Measurements from ENCODE around the gene ZFR2. TPM values are rescaled to one million over a fixed set of nuclear protein-coding genes. Genes with fewer than 3 reads are reported as not detected.

ZFR2 gene
- total RNA-seq, 4 donors from 2014 or later = not detected

DNA sequence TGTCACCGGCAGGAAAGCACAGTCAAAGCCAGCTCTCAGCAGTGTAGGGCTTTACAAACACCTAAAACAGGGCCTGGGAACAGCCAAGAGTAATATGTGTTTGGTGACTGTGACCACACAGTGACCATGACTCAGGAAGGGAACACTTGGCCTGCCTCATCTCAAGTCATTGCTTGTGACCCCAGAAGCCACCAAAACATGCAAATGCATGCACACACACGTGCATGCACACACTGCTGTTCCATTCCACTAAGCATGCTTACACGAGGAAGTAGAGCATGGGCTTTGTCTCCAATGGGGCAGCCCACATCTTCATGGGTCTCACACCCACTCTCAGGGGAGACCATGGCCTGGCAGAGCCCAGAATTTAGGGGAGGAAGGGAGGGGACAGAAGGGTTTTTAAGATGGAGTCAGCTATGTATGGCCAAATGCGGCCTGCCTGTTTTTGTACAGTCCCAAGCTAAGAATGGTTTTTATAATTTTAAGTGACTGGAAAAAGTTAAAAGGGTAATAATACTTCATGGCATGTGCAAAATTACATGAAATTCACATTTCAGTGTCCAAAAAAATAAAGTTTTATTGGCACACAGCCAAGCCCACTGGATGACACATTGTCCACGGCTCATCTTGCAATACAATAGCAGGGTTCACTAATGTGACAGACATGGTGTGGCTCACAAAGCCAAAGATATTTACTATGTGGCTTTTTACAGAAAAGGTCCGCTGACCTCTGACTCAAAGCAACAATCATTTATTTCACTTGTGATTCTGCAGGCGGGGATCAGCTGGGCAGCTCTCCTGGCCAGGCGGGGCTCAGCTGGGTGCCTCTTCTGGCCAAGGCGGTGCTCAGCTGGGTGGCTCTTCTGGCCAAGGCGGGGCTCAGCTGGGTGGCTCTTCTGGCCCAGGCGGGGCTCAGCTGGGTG lies 17.3 kb downstream of the ZFR2 start:
- Histone ChIP-seq H3K36me3 (no peaks in the 10 kb centered on the region), H3K4me3 (no peak overlapping the region), H3K27me3 (peaks cover 0 to 2% of the 10 kb centered on the region in 2 donors), H3K27ac (no peak overlapping the region), H3K4me1 (no peaks in the 10 kb centered on the region), H3K9me3 (peaks cover 0 to 56% (median 6%) of the 10 kb centered on the region in 4 donors)
- DNase-seq (ENCODE audit: low spot score in 2 of 2) = no peak
- TF ChIP-seq, protein P1, sequence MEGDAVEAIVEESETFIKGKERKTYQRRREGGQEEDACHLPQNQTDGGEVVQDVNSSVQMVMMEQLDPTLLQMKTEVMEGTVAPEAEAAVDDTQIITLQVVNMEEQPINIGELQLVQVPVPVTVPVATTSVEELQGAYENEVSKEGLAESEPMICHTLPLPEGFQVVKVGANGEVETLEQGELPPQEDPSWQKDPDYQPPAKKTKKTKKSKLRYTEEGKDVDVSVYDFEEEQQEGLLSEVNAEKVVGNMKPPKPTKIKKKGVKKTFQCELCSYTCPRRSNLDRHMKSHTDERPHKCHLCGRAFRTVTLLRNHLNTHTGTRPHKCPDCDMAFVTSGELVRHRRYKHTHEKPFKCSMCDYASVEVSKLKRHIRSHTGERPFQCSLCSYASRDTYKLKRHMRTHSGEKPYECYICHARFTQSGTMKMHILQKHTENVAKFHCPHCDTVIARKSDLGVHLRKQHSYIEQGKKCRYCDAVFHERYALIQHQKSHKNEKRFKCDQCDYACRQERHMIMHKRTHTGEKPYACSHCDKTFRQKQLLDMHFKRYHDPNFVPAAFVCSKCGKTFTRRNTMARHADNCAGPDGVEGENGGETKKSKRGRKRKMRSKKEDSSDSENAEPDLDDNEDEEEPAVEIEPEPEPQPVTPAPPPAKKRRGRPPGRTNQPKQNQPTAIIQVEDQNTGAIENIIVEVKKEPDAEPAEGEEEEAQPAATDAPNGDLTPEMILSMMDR (IDR thresholded peaks at IDR 0.05) = no peak
- no peak for TF ChIP-seq POLR2A (IDR thresholded peaks at IDR 0.05)
- no peak for TF ChIP-seq EP300 (IDR thresholded peaks at IDR 0.05)
- 91 to 92% methylated on average over 11 of the region's 11 CpGs for WGBS, 2 donors

DNA sequence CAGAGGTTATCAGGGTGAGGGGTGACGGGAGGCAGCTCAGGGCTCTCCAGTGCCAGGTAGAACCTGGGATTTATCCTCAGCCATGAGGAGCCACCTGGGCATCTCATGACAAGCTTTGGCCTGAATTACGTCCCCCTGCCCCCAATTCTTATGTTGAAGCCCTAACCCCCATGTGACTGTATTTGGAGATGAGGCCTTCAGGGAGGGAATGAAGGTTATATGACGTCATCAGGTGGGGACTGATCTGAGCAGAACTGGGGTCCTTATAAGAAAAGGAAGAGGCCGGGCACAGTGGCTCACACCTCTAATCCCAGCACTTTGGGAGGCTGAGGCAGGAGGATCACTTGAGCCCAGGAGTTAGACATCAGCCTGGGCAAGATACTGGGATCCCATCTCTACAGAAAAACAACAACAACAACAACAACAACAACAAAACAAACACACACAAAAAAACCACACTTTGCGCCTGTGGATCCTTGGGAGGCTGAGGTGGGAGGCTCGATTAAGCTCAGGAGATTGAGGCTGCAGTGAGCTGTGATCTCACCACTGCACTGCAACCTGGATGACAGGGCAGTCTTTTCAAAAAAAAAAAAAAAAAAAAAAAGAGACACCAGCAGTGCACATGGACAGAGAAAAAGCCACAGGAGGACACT lies 18.4 kb downstream of the ZFR2 start:
- WGBS, 2 donors = 78 to 89% methylated on average over 6 of the region's 6 CpGs
- Histone ChIP-seq H3K27ac (no peak overlapping the region), H3K4me1 (no peaks in the 10 kb centered on the region), H3K36me3 (no peaks in the 10 kb centered on the region), H3K27me3 (peaks cover 0 to 2% of the 10 kb centered on the region in 2 donors), H3K4me3 (no peak overlapping the region), H3K9me3 (peaks cover 0 to 50% (median 6%) of the 10 kb centered on the region in 4 donors)
- no peak for DNase-seq (ENCODE audit: low spot score in 2 of 2)
- TF ChIP-seq, protein P1 (IDR thresholded peaks at IDR 0.05) = no peak
- no peak for TF ChIP-seq POLR2A (IDR thresholded peaks at IDR 0.05)
- TF ChIP-seq EP300 (IDR thresholded peaks at IDR 0.05) = no peak

DNA sequence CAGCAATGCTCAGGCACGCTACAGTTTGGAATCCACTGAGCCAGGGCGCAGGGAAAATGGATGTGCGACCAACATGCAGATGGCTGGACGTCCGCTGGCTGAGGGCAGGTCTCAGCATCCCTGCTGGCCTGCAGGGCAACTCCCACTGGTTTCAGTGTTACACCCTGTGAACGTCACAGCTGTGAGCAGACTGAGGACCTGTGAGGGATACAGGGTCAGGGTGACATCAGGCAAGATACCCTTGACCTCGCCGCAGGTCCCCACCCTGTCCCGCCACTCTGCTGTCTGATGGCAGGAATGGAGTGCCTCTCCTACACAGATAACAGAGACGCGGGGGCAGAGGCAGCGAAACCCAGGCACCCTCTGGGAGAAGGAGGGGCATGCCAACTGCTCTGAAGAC lies 19.1 kb downstream of the ZFR2 start:
- H3K27ac ChIP-seq = no peak overlapping the region
- H3K4me3 ChIP-seq = no peak overlapping the region
- 87 to 90% methylated on average over 12 of the region's 12 CpGs for WGBS, 2 donors
- H3K27me3 ChIP-seq = peaks cover 0 to 2% of the 10 kb centered on the region in 2 donors
- TF ChIP-seq, protein P1 (IDR thresholded peaks at IDR 0.05) = no peak
- TF ChIP-seq POLR2A (IDR thresholded peaks at IDR 0.05) = no peak
- TF ChIP-seq EP300 (IDR thresholded peaks at IDR 0.05) = no peak
- peaks cover 0 to 52% (median 6%) of the 10 kb centered on the region in 4 donors for H3K9me3 ChIP-seq
- no peaks in the 10 kb centered on the region for H3K4me1 ChIP-seq
- H3K36me3 ChIP-seq = no peaks in the 10 kb centered on the region
- no peak for DNase-seq (ENCODE audit: low spot score in 2 of 2)

DNA sequence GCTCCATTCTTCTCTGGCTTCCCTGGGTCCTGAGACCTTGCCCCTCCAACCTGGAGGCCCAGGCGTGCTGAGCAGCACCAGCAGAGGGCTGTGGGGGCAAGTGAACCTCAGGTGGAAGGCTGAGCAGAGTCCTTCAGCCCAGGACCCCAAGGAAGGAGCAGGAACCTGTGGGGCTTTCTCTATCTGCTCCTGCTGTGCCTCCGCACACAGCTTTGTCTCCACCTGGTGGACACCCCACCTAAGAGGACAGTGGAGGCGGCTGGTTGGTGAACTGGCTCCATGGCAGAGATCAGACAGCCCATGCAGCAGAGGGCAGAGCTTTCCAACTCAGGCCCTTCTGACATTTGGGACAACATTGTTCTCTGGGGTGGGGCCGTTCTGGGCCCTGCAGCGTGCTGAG lies 19.7 kb downstream of the ZFR2 start:
- Histone ChIP-seq H3K36me3 (no peaks in the 10 kb centered on the region), H3K4me1 (no peaks in the 10 kb centered on the region), H3K9me3 (peaks cover 0 to 52% (median 6%) of the 10 kb centered on the region in 4 donors), H3K27ac (no peak overlapping the region), H3K4me3 (no peak overlapping the region), H3K27me3 (peaks cover 0 to 2% of the 10 kb centered on the region in 2 donors)
- TF ChIP-seq POLR2A (IDR thresholded peaks at IDR 0.05) (no peak), EP300 (IDR thresholded peaks at IDR 0.05) (no peak)
- TF ChIP-seq, protein P1 (IDR thresholded peaks at IDR 0.05) = no peak
- no peak for DNase-seq (ENCODE audit: low spot score in 2 of 2)
- WGBS, 2 donors = 63 to 72% methylated on average over 5 of the region's 5 CpGs

DNA sequence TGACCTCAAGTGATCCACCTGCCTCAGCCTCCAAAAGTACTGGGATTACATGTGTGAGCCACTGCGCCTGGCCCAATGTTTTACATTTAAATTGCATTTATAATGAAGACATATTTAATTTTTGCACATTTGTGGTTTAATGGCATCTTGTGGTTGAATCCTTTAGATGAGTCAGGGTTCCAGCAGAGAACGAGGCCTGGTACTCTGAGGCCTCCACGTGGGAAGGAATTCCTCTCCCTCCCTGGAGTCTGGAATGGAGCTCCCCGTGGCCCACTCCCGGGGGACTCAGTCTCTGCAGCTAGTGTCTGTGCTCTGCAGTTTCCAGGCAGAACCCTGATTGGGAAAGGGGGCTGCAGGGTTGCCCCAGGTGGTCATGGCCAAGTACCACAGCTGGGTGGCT lies 24.2 kb downstream of the ZFR2 start:
- Histone ChIP-seq H3K4me3 (no peak overlapping the region), H3K27me3 (peaks cover 0 to 2% of the 10 kb centered on the region in 2 donors), H3K27ac (no peak overlapping the region), H3K9me3 (peaks cover 0 to 20% (median 0%) of the 10 kb centered on the region in 4 donors), H3K36me3 (no peaks in the 10 kb centered on the region), H3K4me1 (no peaks in the 10 kb centered on the region)
- WGBS, 2 donors = 67 to 72% methylated on average over 3 to 5 of the region's 5 CpGs
- TF ChIP-seq, protein P1 (IDR thresholded peaks at IDR 0.05) = no peak
- TF ChIP-seq EP300 (IDR thresholded peaks at IDR 0.05) (no peak), POLR2A (IDR thresholded peaks at IDR 0.05) (no peak)
- DNase-seq (ENCODE audit: low spot score in 2 of 2) = no peak

Data from tibial nerve (tissue), 4 donors.